Coronary artery (tissue), 2 donors: Measurements from ENCODE around the gene RPS24.

ENCODE experiments used
- DNase-seq: peaks from one replicate; pipeline ENCODE4 v3.0.0-alpha.2; 2017; ENCODE audit warnings: low spot score
- H3K27ac ChIP-seq, 2 donors: fragments of 200-600 bp; sonication (generic); one replicate each; pipeline ENCODE4 v1.5.1; 2016 to 2019
- H3K4me3 ChIP-seq: fragments of 200-600 bp; sonication (generic); 2 replicates; pipeline ENCODE4 v1.5.1; 2016; ENCODE audit warnings: mild to moderate bottlenecking, moderate library complexity
- CTCF ChIP-seq: fragments of 200-600 bp; sonication (generic); IDR thresholded peaks from one replicate; pipeline ENCODE4 v1.5.1; 2019; ENCODE audit warnings: antibody characterized with exemption

RPS24 gene

GRCh38 chr10:78011065-78011464 is 22.6 kb upstream of the RPS24 start:
- H3K27ac ChIP-seq: no peak overlapping the region
- TF ChIP-seq CTCF: no peak
- no peak for DNase-seq
- no peak overlapping the region for H3K4me3 ChIP-seq

GRCh38 chr10:78013564-78013963 is 20.1 kb upstream of the RPS24 start:
- Histone ChIP-seq H3K27ac (no peak overlapping the region), H3K4me3 (no peak overlapping the region)
- no peak for TF ChIP-seq CTCF
- no peak for DNase-seq

DNA sequence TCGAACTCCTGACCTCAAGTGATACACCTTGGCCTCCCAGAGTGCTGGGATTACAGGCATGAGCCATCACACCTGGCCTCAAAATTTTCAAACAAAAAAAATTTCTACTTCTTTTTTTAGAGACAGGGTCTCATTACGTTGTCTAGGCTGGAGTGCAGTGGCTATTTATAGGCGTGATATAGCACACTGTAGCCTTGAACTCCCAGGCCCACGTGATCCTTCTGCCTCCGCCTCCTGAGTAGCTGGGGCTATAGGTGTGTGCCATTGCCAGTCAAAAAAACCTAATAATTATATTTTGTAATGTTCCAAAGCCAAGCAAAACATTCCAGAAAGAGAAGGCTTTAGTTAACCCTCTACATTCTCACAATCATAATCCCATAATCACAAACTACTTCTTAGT is 18.1 kb upstream of the RPS24 start:
- no peak overlapping the region for H3K27ac ChIP-seq
- no peak for TF ChIP-seq CTCF
- no peak for DNase-seq
- no peak overlapping the region for H3K4me3 ChIP-seq

DNA sequence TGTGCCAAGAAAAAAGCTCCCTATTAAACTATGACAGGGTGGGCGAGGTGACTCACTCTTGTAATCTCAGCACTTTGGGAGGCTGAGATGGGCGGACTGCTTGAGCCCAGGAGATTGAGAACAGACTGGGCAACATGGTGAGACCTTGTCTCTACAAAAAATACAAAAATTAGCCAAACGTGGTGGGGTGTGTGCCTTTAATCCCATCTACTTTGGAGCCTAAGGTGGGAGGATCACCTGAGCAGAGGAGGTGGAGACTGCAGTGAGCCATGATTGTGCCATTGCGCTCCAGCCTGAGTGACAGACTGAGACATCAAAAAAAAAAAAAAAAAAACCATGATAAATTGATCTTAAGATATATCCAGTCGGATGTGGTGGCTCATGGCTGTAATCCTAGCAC is 15.8 kb upstream of the RPS24 start:
- no peak for TF ChIP-seq CTCF
- Histone ChIP-seq H3K27ac (no peak overlapping the region), H3K4me3 (no peak overlapping the region)
- no peak for DNase-seq

GRCh38 chr10:78019264-78019663 is 14.4 kb upstream of the RPS24 start:
- no peak for DNase-seq
- TF ChIP-seq CTCF: no peak
- Histone ChIP-seq H3K4me3 (no peak overlapping the region), H3K27ac (no peak overlapping the region)

- TF ChIP-seq CTCF: no peak
- H3K4me3 ChIP-seq: no peak overlapping the region
- H3K27ac ChIP-seq: no peak overlapping the region
- DNase-seq: no peak
These were observed 12.5 kb upstream of the RPS24 start for GRCh38 chr10:78021201-78021600.

DNA sequence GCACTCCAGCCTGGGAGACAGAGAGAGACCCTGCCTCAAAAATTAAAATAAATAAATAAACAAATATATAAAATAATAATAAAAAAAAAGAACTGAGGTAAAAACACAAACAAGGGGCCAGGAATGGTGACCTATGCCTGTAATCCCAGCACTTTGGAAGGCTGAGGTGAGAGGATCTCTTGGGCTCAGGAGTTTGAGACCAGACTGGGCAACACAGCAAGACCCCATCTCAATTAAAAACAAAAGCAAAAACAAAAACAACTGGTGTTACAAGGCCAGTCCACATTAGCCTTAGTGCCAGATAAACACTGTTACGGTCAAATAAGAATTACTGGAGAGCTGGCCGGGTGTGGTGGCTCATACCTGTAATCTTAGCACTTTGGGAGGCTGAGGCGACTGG is 9.9 kb upstream of the RPS24 start:
- DNase-seq: no peak
- H3K4me3 ChIP-seq: no peak overlapping the region
- no peak overlapping the region for H3K27ac ChIP-seq
- TF ChIP-seq CTCF: no peak
